Upper lobe of left lung (tissue), 6 donors: Measurements from ENCODE around the gene TAAR1. TPM values are rescaled to one million over a fixed set of nuclear protein-coding genes. Genes with fewer than 3 reads are reported as not detected.
"Not testable (repeated sequence)": the region's sequence is repeated elsewhere in the genome, so short reads cannot be mapped to it uniquely, and the experiment has no call there.

Experiments used
- ATAC-seq, 2 donors: fragments of 200-7000 bp; cut with Tn5 transposase; one replicate each; pipeline ENCODE4 v1.9.1; 2022; ENCODE audit warnings: mild to moderate bottlenecking in 2 of 2, moderate library complexity in 2 of 2; ENCODE audit not compliant: low FRiP score in 2 of 2
- DNase-seq, 2 donors: peaks; one replicate each; pipeline ENCODE4 v3.0.0-alpha.2; 2019 to 2020
- H3K27ac ChIP-seq, 4 donors: fragments of 200-600 bp; sonication (generic); one replicate each; pipeline ENCODE4 v1.5.1; 2016 to 2019
- H3K27me3 ChIP-seq, 4 donors: fragments of 200-600 bp; sonication (generic); one replicate each; pipeline ENCODE4 v1.5.1; 2017 to 2019
- H3K36me3 ChIP-seq, 4 donors: fragments of 200-600 bp; sonication (generic); one replicate each; pipeline ENCODE4 v1.5.1; 2016 to 2019
- H3K4me1 ChIP-seq, 4 donors: fragments of 200-600 bp; sonication (generic); one replicate each; pipeline ENCODE4 v1.5.1; 2018 to 2019
- H3K4me3 ChIP-seq, 4 donors: fragments of 200-600 bp; sonication (generic); one replicate each; pipeline ENCODE4 v1.5.1; 2017 to 2019; ENCODE audit warnings: mild to moderate bottlenecking in 2 of 4, moderate library complexity in 1 of 4
- H3K9me3 ChIP-seq, 4 donors: fragments of 200-600 bp; sonication (generic); one replicate each; pipeline ENCODE4 v1.5.1; 2018 to 2019
- EP300 ChIP-seq, 4 donors: sonication (generic); formaldehyde crosslinking; IDR thresholded peaks; one replicate each; pipeline ENCODE4 v1.5.1; 2017; ENCODE audit warnings: antibody characterized with exemption in 4 of 4, control low read depth in 2 of 4
- POLR2A ChIP-seq, 4 donors: fragments of 450-650 bp; IDR thresholded peaks; one replicate each; pipeline ENCODE4 v1.5.1; 2016 to 2017; ENCODE audit warnings: antibody characterized with exemption in 4 of 4, mild to moderate bottlenecking in 2 of 4
- POLR2AphosphoS5 ChIP-seq, 2 donors: sonication (generic); formaldehyde crosslinking; IDR thresholded peaks; one replicate each; pipeline ENCODE4 v1.5.1; 2017; ENCODE audit warnings: antibody characterized with exemption in 2 of 2
- WGBS, 2 donors: methylation state at CpG; one replicate each; pipeline ENCODE4 v1.1.5; 2017 to 2018; 5-methylcytosine and 5-hydroxymethylcytosine counted together
- total RNA-seq, 6 donors: library from RNA; depleted of rRNA in 4 of 6; stranded (reverse); fragments of >200 nt in 4 of 6; gene quantifications; one replicate each; pipeline versions ENCODE4 v1.1.0 to v1.2.1, GENCODE V29; 2016 to 2021
- TF ChIP-seq, protein P1 (sequence below), 6 experiments: fragments of 450-650 bp in 4 of 6; fragments of 200-600 bp in 2 of 6; sonication (generic) in 2 of 6; IDR thresholded peaks; one replicate each; pipeline ENCODE4 v1.5.1; 2016 to 2019; ENCODE audit warnings: antibody characterized with exemption in 6 of 6
- donor health status: DM: no; HTN: no; CAD: no; lungs with moderate emphysema.
- donor health status: DM: no; HTN: yes; CAD: no; lungs with severe emphysema.

Gene TAAR1
- total RNA-seq, 6 donors from 2014 or later: not detected

DNA sequence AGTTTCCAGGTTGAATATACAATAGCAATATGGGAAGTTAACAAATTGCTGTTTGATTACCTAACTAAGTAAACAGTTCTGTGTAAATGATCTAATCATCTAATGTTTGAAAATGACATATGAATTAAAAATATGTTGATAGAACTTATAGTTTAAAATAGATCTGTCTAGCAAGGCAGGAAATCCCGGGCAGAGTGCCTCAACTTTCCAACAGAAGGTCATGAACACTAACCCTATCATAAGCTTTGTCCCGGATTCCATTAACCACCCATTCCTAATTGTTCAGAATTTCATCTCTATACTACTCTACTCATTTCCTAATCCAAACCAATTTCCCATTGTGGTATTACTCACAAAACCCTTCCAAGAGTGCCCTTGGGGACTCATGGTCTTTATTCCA, 10.2 kb downstream of the TAAR1 start:
- Histone ChIP-seq H3K27ac (no peak overlapping the region), H3K4me1 (no peaks in the 10 kb centered on the region), H3K27me3 (no peaks in the 10 kb centered on the region), H3K36me3 (no peaks in the 10 kb centered on the region), H3K9me3 (no peaks in the 10 kb centered on the region), H3K4me3 (no peak overlapping the region)
- TF ChIP-seq, protein P1, sequence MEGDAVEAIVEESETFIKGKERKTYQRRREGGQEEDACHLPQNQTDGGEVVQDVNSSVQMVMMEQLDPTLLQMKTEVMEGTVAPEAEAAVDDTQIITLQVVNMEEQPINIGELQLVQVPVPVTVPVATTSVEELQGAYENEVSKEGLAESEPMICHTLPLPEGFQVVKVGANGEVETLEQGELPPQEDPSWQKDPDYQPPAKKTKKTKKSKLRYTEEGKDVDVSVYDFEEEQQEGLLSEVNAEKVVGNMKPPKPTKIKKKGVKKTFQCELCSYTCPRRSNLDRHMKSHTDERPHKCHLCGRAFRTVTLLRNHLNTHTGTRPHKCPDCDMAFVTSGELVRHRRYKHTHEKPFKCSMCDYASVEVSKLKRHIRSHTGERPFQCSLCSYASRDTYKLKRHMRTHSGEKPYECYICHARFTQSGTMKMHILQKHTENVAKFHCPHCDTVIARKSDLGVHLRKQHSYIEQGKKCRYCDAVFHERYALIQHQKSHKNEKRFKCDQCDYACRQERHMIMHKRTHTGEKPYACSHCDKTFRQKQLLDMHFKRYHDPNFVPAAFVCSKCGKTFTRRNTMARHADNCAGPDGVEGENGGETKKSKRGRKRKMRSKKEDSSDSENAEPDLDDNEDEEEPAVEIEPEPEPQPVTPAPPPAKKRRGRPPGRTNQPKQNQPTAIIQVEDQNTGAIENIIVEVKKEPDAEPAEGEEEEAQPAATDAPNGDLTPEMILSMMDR (IDR thresholded peaks at IDR 0.05): no peak
- TF ChIP-seq EP300 (IDR thresholded peaks at IDR 0.05): no peak
- no peak for TF ChIP-seq POLR2A (IDR thresholded peaks at IDR 0.05)
- TF ChIP-seq POLR2AphosphoS5 (IDR thresholded peaks at IDR 0.05): no peak
- WGBS, 2 donors: 40 to 58% methylated on average over 2 of the region's 2 CpGs
- ATAC-seq: no peak
- no peak for DNase-seq

DNA sequence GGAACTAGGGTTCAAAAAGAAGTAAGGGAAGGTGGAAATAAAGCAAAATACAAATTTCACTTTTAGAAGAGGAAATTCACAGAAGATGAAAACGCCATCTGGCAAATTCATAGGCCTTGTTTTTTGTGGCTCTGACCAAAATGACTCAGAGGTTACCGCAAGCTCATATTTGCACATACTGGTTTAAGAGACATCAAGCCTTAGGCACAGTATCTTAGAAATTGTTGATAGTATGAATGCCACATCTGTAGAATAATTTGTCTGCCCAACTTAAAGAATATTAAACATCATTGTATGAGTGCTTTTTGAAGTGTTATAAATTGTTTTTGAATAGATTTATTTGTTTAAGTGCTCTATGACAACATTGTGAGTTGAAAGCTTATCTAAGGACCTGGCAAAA, 10.6 kb downstream of the TAAR1 start:
- ATAC-seq: no peak
- WGBS, 2 donors: 53 to 66% methylated on average over 2 of the region's 2 CpGs

DNA sequence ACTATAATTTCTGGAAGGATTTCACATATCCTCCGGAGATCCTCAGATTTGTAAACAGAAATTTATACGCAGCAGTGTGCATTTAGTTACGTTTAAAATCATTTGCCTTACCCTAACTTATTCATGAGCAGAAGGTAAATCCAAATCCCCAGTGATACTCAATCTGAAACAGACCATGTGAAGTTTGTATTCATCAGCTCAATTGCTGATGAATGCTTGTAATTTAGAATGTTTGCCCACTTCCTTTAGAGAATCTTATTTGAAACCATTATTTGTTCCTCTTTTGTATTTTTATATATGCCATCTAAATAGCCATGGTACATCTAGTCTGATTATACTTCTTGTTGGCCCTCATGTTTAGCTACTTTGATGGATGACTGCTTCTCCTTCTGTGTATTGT, 15.4 kb downstream of the TAAR1 start:
- no peak for DNase-seq
- WGBS, 2 donors: 74 to 87% methylated on average over 3 of the region's 3 CpGs

More for the DNA sequence above, 10.6 kb downstream of the TAAR1 start:
- Histone ChIP-seq H3K36me3 (no peaks in the 10 kb centered on the region), H3K9me3 (no peaks in the 10 kb centered on the region), H3K4me1 (no peaks in the 10 kb centered on the region), H3K4me3 (no peak overlapping the region), H3K27me3 (no peaks in the 10 kb centered on the region), H3K27ac (no peak overlapping the region)
- DNase-seq: no peak
- TF ChIP-seq POLR2AphosphoS5 (IDR thresholded peaks at IDR 0.05) (no peak), EP300 (IDR thresholded peaks at IDR 0.05) (no peak), POLR2A (IDR thresholded peaks at IDR 0.05) (no peak)
- TF ChIP-seq, protein P1 (IDR thresholded peaks at IDR 0.05): no peak

DNA sequence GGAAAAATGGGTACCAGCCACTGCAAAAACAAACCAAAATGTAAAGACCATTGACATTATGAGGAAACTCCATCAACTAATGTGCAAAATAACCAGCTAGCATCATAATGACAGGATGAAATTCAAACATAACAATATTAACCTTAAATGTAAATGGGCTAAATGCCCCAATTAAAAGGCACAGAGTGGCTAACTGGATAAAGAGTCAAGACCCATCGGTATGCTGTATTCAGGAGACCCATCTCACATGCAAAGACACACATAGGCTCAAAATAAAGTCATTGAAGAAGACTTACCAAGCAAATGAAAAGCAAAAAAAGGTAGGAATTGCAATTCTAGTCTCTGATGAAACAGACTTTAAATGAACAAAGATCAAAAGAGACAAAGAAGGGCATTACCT, 21.8 kb downstream of the TAAR1 start:
- H3K27ac ChIP-seq, H3K9me3 ChIP-seq, H3K4me1 ChIP-seq, H3K27me3 ChIP-seq, ATAC-seq, DNase-seq, H3K4me3 ChIP-seq, H3K36me3 ChIP-seq: not testable (repeated sequence)
- 64 to 86% methylated on average over 1 of the region's 1 CpG for WGBS, 2 donors

More for the DNA sequence above, 15.4 kb downstream of the TAAR1 start:
- no peaks in the 10 kb centered on the region for H3K4me1 ChIP-seq
- H3K27me3 ChIP-seq: no peaks in the 10 kb centered on the region
- TF ChIP-seq POLR2AphosphoS5 (IDR thresholded peaks at IDR 0.05) (no peak), EP300 (IDR thresholded peaks at IDR 0.05) (no peak), POLR2A (IDR thresholded peaks at IDR 0.05) (no peak)
- TF ChIP-seq, protein P1 (IDR thresholded peaks at IDR 0.05): no peak
- no peaks in the 10 kb centered on the region for H3K36me3 ChIP-seq
- no peaks in the 10 kb centered on the region for H3K9me3 ChIP-seq
- no peak overlapping the region for H3K27ac ChIP-seq
- no peak for ATAC-seq
- no peak overlapping the region for H3K4me3 ChIP-seq

DNA sequence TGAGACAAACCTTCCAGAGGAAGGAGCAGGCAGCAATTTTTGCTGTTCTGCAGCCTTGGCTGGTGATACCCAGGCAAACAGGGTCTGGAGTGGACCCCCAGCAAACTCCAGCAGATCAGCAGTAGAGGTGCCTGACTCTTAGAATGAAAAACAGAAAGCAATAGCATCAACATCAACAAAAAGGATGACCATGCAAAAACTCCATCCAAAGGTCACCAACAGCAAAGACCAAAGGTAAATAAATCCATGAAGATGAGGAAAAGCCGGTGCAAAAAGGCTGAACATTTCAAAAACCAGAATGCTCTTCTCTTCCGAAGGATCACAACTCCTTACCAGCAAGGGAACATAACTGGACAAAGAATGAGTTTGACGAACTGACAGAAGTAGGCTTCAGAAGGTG, 23.1 kb downstream of the TAAR1 start:
- H3K36me3 ChIP-seq, H3K27me3 ChIP-seq, H3K4me1 ChIP-seq, ATAC-seq, H3K4me3 ChIP-seq, H3K9me3 ChIP-seq, H3K27ac ChIP-seq, DNase-seq: not testable (repeated sequence)
- 86 to 92% methylated on average over 3 of the region's 3 CpGs for WGBS, 2 donors

DNA sequence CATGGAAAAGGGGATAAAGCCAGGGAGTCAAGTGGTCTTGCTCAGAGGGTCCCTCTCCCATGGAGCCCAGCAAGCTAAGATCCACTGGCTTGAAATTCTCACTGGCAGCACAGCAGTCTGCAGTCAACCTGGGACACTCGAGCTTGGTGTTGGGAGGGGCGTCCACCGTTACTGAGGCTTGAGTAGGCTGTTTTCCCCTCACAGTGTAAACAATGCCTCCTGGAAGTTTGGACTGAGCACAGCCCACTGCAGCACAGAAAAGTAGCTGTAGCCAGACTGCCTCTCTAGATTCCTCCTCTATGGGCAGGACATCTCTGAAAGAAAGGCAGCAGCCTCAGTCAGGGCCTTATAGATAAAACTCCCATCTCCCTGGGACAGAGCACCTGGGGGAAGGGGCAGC, 23.7 kb downstream of the TAAR1 start:
- 33 to 38% methylated on average over 3 of the region's 3 CpGs for WGBS, 2 donors
- H3K27ac ChIP-seq, H3K4me3 ChIP-seq, DNase-seq, H3K9me3 ChIP-seq, H3K27me3 ChIP-seq, H3K36me3 ChIP-seq, ATAC-seq, H3K4me1 ChIP-seq: not testable (repeated sequence)
